Omental fat pad (tissue), 4 donors: ENCODE measurements around the gene CLEC4A. TPM values are rescaled to one million over a fixed set of nuclear protein-coding genes. Genes with fewer than 3 reads are reported as not detected.

Experiments
- ATAC-seq: fragments of 150-250 bp; one replicate; pipeline ENCODE4 v1.9.1; 2016; ENCODE audit warnings: mild to moderate bottlenecking, moderate library complexity; ENCODE audit not compliant: low FRiP score
- DNase-seq: peaks from one replicate; pipeline ENCODE4 v3.0.0-alpha.2; 2019; ENCODE audit warnings: low spot score
- total RNA-seq, 4 donors: library from RNA; depleted of rRNA; stranded (reverse); fragments of >200 nt; gene quantifications; one replicate each; pipeline ENCODE4 v1.1.0, GENCODE V29; 2016
- TF ChIP-seq, protein P1 (sequence below), 3 donors: fragments of 450-650 bp; IDR thresholded peaks; one replicate each; pipeline ENCODE4 v1.5.1; 2016 to 2017; ENCODE audit warnings: antibody characterized with exemption in 3 of 3, mild to moderate bottlenecking in 3 of 3, moderate library complexity in 2 of 3

CLEC4A gene
- total RNA-seq = 10 to 100 TPM in 1 of 4 donors, 1 to 10 TPM in 2, under 1 TPM in 1; 0.46 to 21.4 (median 4.9) TPM

DNA sequence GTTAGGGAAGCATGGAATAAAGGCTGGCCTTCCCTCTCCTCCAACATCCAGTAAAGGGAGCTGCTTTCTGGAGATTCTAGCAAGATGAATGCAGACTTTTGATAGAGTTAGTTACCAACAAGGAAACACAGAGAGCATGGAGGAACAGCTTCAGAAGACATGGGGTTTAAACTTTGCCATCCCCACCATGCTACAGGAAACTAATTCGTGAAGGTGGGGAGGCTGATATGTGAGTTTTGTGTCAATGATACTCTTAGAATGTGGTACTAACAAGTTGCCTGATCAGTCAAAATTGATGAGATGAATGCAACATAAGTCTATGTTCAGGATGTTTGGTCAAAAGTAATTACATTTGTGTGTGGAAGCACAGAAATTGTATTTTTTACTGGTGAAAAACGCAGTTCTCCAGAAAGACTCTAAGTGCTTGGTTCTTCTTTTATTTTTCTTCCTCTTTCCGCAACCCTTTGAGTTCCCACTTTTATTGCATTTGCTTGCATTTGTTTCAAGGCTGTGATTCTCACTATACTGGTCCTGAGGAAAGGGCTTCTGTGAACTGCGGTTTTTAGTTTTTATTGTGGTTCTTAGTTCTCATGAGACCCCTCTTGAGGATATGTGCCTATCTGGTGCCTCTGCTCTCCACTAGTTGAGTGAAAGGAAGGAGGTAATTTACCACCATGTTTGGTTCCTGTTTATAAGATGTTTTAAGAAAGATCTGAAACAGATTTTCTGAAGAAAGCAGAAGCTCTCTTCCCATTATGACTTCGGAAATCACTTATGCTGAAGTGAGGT lies at the start of gene CLEC4A:
Gene CLEC4A, plus strand, starts transcription at position 494 of the 789 bp plus-strand sequence. Its CDS starts 262 bp downstream, at position 756.
- TF ChIP-seq, protein P1, sequence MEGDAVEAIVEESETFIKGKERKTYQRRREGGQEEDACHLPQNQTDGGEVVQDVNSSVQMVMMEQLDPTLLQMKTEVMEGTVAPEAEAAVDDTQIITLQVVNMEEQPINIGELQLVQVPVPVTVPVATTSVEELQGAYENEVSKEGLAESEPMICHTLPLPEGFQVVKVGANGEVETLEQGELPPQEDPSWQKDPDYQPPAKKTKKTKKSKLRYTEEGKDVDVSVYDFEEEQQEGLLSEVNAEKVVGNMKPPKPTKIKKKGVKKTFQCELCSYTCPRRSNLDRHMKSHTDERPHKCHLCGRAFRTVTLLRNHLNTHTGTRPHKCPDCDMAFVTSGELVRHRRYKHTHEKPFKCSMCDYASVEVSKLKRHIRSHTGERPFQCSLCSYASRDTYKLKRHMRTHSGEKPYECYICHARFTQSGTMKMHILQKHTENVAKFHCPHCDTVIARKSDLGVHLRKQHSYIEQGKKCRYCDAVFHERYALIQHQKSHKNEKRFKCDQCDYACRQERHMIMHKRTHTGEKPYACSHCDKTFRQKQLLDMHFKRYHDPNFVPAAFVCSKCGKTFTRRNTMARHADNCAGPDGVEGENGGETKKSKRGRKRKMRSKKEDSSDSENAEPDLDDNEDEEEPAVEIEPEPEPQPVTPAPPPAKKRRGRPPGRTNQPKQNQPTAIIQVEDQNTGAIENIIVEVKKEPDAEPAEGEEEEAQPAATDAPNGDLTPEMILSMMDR (IDR thresholded peaks at IDR 0.05) = no peak
- ATAC-seq = no peak
- DNase-seq = no peak

DNA sequence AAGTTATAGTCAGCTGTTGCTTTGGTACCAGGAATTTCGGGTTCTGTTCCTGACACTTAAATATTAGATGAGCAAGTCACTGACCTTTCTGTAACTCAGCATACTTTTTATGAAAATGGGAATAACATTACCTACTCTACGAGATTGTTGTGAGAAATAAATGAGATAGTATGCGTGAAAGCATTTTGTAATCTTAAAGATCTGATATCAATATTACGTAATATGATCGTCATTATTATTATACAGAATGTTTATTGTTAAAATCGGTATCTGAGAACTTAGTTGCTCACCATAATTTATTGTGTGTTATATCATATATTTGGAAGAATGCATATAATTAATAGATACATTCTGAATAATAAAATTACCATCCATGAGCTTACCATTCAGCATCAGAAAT lies 47.5 kb upstream of the CLEC4A start:
- TF ChIP-seq, protein P1 (IDR thresholded peaks at IDR 0.05) = no peak
- no peak for DNase-seq
- ATAC-seq = no peak

DNA sequence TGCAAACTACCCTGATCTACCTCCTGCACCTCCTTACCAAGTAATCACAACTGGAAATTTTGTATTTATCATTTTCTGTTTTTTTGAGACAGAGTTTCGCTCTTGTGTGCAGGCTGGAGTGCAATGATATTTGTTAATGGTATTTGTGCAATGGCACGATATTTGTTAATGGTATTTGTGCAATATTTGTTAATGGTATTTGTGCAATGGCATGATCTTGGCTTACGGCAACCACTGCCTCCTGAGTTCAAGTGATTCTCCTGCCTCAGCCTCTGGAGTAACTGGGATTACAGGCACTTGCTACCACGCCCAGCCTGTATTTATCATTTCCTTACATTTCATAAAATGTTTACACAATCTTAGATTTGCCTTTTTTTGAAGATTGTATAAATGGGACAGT lies 47.1 kb upstream of the CLEC4A start:
- ATAC-seq (no peak), DNase-seq (no peak)
- TF ChIP-seq, protein P1 (IDR thresholded peaks at IDR 0.05) = no peak

DNA sequence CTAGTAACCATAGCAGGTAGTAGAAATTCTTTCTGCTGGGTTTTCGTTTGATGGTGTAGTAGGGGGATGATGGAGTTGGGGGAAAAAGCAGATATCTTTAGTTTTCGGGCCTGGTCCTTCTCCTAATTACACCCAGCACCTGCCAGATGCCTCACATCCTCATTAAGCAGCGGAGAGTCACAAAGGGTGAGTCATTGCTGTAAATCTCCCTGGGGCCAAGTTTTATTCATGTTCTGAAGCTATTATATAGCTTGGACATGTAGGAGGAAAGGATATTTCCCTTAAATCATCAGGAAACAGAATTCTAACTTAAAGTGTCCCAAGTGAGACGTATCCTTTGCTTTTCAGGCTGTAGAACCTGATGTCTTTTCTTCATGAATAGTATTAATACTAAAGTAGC lies 46.2 kb upstream of the CLEC4A start:
- TF ChIP-seq, protein P1 (IDR thresholded peaks at IDR 0.05) = no peak
- no peak for DNase-seq
- no peak for ATAC-seq

DNA sequence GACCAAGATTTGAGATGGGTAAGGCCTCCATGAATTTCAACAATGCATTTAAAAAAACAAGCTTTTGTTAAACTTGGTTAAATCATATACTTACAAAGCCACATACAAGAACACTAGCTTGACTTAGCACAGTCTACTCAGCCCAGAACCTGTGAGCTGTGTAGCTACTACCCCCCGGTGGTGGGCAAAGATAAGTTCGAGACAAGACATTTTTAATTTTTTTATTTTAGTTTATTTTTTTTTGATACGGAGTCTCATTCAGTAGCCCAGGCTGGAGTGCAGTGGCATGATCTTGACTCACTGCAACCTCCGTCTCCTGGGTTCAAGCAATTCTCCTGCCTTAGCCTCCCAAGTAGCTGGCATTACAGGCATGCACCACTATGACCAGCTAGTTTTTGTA lies 45.0 kb upstream of the CLEC4A start:
- ATAC-seq (no peak), DNase-seq (no peak)

DNA sequence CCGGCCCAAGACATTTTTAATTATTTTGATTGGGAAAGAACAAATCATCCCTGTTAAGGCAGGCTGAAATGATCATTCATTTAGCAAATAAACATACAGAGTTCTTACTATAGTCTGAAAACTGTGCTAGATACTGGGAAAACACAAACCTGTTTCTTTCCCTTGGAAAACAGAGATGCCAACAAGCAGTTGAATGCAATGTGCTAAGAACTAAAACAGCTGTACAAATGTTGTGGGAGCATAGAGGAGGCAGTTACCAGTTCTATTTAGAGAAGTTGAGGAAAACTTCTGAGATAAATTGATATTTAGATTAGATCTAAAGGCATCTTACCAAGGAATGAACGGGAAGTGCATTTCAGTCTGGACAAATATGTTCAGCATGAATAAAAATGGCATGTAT lies 44.5 kb upstream of the CLEC4A start:
- ATAC-seq (no peak), DNase-seq (no peak)
- TF ChIP-seq, protein P1 (IDR thresholded peaks at IDR 0.05) = no peak

More for the DNA sequence above, 45.0 kb upstream of the CLEC4A start:
- TF ChIP-seq, protein P1 (IDR thresholded peaks at IDR 0.05) = no peak

DNA sequence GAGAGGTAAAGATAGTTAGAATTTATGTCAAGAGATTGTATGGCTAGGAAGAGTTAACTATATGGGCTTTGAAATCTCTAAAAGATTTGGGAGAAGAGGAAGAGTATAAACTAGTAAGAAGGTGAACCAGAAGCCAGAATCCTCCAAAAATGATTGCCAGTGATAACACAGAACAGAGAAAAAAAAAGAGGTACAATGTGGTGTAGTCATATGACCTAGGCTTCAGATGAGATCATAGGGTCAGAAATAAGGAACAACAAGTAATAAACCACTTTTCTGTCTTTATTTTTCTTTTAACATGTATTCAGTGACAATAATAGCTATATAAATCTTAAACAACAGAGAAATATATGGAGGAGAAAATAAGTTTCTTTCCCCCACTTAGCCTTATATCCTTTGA lies 43.3 kb upstream of the CLEC4A start:
- TF ChIP-seq, protein P1 (IDR thresholded peaks at IDR 0.05) = no peak

More for the DNA sequence above, 43.3 kb upstream of the CLEC4A start:
- ATAC-seq (no peak), DNase-seq (no peak)
